OCI-LY3 (cell line): ENCODE results near the gene PHACTR2.

Experiments
- EZH2phosphoT487 ChIP-seq: fragments of 200-600 bp; shearing (Covaris generic); IDR thresholded peaks from 2 replicates; pipeline ENCODE4 v1.6.1; 2018; ENCODE audit warnings: antibody characterized with exemption, mixed run types, low read depth
- TF ChIP-seq, protein P1 (sequence below): fragments of 200-600, 300-600 bp; sonication (generic); IDR thresholded peaks from 2 replicates; pipeline ENCODE4 v1.5.1; 2014; ENCODE audit warnings: antibody characterized with exemption, low read length, low read depth

GRCh38 chr6:143708889-143709288, 31.1 kb downstream of the PHACTR2 start:
- TF ChIP-seq, protein P1, sequence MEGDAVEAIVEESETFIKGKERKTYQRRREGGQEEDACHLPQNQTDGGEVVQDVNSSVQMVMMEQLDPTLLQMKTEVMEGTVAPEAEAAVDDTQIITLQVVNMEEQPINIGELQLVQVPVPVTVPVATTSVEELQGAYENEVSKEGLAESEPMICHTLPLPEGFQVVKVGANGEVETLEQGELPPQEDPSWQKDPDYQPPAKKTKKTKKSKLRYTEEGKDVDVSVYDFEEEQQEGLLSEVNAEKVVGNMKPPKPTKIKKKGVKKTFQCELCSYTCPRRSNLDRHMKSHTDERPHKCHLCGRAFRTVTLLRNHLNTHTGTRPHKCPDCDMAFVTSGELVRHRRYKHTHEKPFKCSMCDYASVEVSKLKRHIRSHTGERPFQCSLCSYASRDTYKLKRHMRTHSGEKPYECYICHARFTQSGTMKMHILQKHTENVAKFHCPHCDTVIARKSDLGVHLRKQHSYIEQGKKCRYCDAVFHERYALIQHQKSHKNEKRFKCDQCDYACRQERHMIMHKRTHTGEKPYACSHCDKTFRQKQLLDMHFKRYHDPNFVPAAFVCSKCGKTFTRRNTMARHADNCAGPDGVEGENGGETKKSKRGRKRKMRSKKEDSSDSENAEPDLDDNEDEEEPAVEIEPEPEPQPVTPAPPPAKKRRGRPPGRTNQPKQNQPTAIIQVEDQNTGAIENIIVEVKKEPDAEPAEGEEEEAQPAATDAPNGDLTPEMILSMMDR, result no peak
- TF ChIP-seq EZH2phosphoT487, result no peak
